Activated naive CD8-positive, alpha-beta T cell treated with anti-CD3 and anti-CD28 coated beads, Interleukin-2, amount 50 U/mL, for 16 hours (primary cell): ENCODE results near the gene EDN3.

Experiments used
- DNase-seq: peaks from one replicate; pipeline ENCODE4 v3.0.0-alpha.2; 2020; ENCODE audit warnings: low read depth, low spot score

Gene EDN3

GRCh38 chr20:59300333-59301081, at the start of gene EDN3:
TSS of gene EDN3 (plus strand) at chr20:59300611. CDS start at chr20:59300813, 202 bp downstream.
- no peak for DNase-seq

GRCh38 chr20:59253325-59253724, 47.1 kb upstream of the EDN3 start:
- DNase-seq: no peak

GRCh38 chr20:59253779-59254319, 46.6 kb upstream of the EDN3 start:
- no peak for DNase-seq

GRCh38 chr20:59255256-59255655, 45.2 kb upstream of the EDN3 start:
- no peak for DNase-seq

- DNase-seq: no peak
Observed at GRCh38 chr20:59258221-59258621, 42.2 kb upstream of the EDN3 start.

GRCh38 chr20:59259946-59260345, 40.5 kb upstream of the EDN3 start:
- DNase-seq: no peak

GRCh38 chr20:59265298-59265697, 35.1 kb upstream of the EDN3 start:
- no peak for DNase-seq

GRCh38 chr20:59268870-59269269, 31.5 kb upstream of the EDN3 start:
- no peak for DNase-seq

- DNase-seq: no peak
Observed at GRCh38 chr20:59269411-59270025, 30.9 kb upstream of the EDN3 start.

GRCh38 chr20:59270380-59270779, 30.0 kb upstream of the EDN3 start:
- DNase-seq: no peak

- no peak for DNase-seq
Observed at GRCh38 chr20:59273739-59274357, 26.6 kb upstream of the EDN3 start.

GRCh38 chr20:59276938-59277337, 23.5 kb upstream of the EDN3 start:
- DNase-seq: no peak

- no peak for DNase-seq
Observed at GRCh38 chr20:59284470-59284869, 15.9 kb upstream of the EDN3 start.

GRCh38 chr20:59289994-59290393, 10.4 kb upstream of the EDN3 start:
- no peak for DNase-seq

GRCh38 chr20:59291740-59292383, 8.5 kb upstream of the EDN3 start:
- no peak for DNase-seq

GRCh38 chr20:59295531-59295930, 4.9 kb upstream of the EDN3 start:
- DNase-seq: no peak

GRCh38 chr20:59297686-59298085, 2.7 kb upstream of the EDN3 start:
- DNase-seq: no peak

GRCh38 chr20:59299945-59300332, 472 bp upstream of the EDN3 start:
- DNase-seq: no peak

- no peak for DNase-seq
Observed at GRCh38 chr20:59301343-59302007, 1.1 kb downstream of the EDN3 start.

- DNase-seq: no peak
Observed at GRCh38 chr20:59305908-59306655, 5.7 kb downstream of the EDN3 start.

GRCh38 chr20:59307270-59307669, 6.9 kb downstream of the EDN3 start:
- DNase-seq: no peak
